AG08395 (cell line): ENCODE data around the gene CCL8.
"Not testable (repeated sequence)": the region's sequence is repeated elsewhere in the genome, so short reads cannot be mapped to it uniquely, and the experiment has no call there.

Source experiments
- DNase-seq: peaks from one replicate; pipeline ENCODE4 v3.0.0; 2012; ENCODE audit warnings: mixed read lengths, low spot score

CCL8 gene

GRCh38 chr17:34314279-34314678 lies 5.0 kb upstream of the CCL8 start:
- DNase-seq, result peak; percentile 55

GRCh38 chr17:34318474-34318873 lies 761 bp upstream of the CCL8 start:
- DNase-seq, result no peak

GRCh38 chr17:34321964-34322363 lies 2.7 kb downstream of the CCL8 start:
- no peak for DNase-seq

- not testable (repeated sequence) for DNase-seq
These were observed 8.3 kb downstream of the CCL8 start for GRCh38 chr17:34327580-34327979.

GRCh38 chr17:34337701-34338100 lies 18.5 kb downstream of the CCL8 start:
- no peak for DNase-seq

- no peak for DNase-seq
These were observed 20.0 kb downstream of the CCL8 start for GRCh38 chr17:34339138-34339770.

- DNase-seq, result no peak
These were observed 22.7 kb downstream of the CCL8 start for GRCh38 chr17:34341916-34342315.

- DNase-seq, result no peak
These were observed 27.8 kb downstream of the CCL8 start for GRCh38 chr17:34347063-34347462.

- DNase-seq, result no peak
These were observed 30.5 kb downstream of the CCL8 start for GRCh38 chr17:34349751-34350150.

GRCh38 chr17:34351096-34351495 lies 31.9 kb downstream of the CCL8 start:
- DNase-seq, result no peak

- DNase-seq, result no peak
These were observed 33.0 kb downstream of the CCL8 start for GRCh38 chr17:34352191-34352590.

- DNase-seq, result no peak
These were observed 35.4 kb downstream of the CCL8 start for GRCh38 chr17:34354637-34355036.

- DNase-seq, result no peak
These were observed 37.0 kb downstream of the CCL8 start, which contains the start of gene CCL13 for GRCh38 chr17:34356194-34356593. TSS of gene CCL13 (plus strand) at chr17:34356480. CDS start at chr17:34356527, 47 bp downstream.

- no peak for DNase-seq
These were observed 38.2 kb downstream of the CCL8 start for GRCh38 chr17:34357398-34357797.

GRCh38 chr17:34358631-34359030 lies 39.4 kb downstream of the CCL8 start:
- no peak for DNase-seq

GRCh38 chr17:34360601-34361270 lies 41.5 kb downstream of the CCL8 start:
- DNase-seq, result no peak

- DNase-seq, result peak; percentile 90
These were observed 42.3 kb downstream of the CCL8 start for GRCh38 chr17:34361478-34362061.

- no peak for DNase-seq
These were observed 44.0 kb downstream of the CCL8 start, which contains the start of gene CCL1 for GRCh38 chr17:34363183-34363661. TSS of gene CCL1 (minus strand) at chr17:34363233. CDS start at chr17:34363161, 72 bp downstream.

- DNase-seq, result no peak
These were observed 45.5 kb downstream of the CCL8 start for GRCh38 chr17:34364751-34365150.

GRCh38 chr17:34365340-34365739 lies 46.1 kb downstream of the CCL8 start:
- DNase-seq, result no peak

GRCh38 chr17:34366010-34366409 lies 46.8 kb downstream of the CCL8 start:
- DNase-seq, result no peak

GRCh38 chr17:34366529-34367107 lies 47.4 kb downstream of the CCL8 start:
- no peak for DNase-seq
